Measurements from ENCODE around the gene ARHGAP19. TPM values are rescaled to one million over a fixed set of nuclear protein-coding genes. Genes with fewer than 3 reads are reported as not detected.

ARHGAP19 gene
- polyA plus RNA-seq, 1 of the 3 experiments (the other 2 are of a cell fraction): 3.8 TPM

DNA sequence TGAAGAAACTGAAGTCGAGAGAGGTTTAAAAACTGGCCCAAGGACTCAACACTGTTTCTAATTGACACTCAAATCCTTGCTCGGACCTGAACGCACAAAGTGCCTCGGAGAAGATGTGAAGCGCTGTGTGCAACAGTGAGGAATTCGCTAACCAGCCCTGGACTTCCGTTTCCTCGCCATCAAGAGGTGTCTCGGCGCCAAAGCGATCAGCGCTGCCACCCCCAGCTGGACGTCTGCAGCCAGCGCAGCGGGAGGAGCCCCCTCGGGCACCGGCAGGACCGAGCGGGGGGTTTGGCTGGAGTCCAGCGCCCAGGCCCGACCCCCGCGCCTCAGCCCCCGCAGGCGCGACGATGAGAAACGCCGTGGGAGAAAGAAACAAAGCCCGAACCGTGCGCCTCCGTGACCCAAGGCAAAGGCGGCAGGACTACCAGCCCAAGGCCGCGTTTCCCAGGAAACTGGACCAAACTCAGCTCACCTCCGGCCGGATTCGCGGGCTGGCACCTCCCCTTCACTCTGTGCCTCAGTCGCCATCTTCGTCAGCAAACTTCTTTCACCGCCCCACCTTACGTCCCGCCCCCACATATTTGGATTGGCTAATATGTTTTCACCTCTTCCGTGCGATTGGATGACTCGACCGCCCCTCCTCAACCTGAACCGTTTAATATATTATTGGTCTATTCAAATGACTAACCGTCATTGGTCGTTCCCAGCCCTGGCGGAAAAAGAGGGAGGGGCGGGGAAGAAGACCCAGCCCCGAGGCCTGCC is at the start of gene ARHGAP19 (continued):
- TF ChIP-seq MXI1 (IDR thresholded peaks at IDR 0.05; ENCODE audit: low read depth, low read length): peak; percentile 89
- peak; percentile 86 for TF ChIP-seq NFIC (IDR thresholded peaks at IDR 0.05; ENCODE audit: borderline replicate concordance)
- no peak for TF ChIP-seq EP300 (IDR thresholded peaks at IDR 0.05; ENCODE audit: borderline replicate concordance in 1 of 2, low read depth in 1 of 2, low read length in 1 of 2)
- TF ChIP-seq, protein P1, sequence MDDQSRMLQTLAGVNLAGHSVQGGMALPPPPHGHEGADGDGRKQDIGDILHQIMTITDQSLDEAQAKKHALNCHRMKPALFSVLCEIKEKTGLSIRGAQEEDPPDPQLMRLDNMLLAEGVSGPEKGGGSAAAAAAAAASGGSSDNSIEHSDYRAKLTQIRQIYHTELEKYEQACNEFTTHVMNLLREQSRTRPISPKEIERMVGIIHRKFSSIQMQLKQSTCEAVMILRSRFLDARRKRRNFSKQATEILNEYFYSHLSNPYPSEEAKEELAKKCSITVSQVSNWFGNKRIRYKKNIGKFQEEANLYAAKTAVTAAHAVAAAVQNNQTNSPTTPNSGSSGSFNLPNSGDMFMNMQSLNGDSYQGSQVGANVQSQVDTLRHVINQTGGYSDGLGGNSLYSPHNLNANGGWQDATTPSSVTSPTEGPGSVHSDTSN (IDR thresholded peaks at IDR 0.05): peak; percentile 94
- peak; percentile 87 for TF ChIP-seq POLR2AphosphoS5 (IDR thresholded peaks at IDR 0.05; ENCODE audit: low read depth, low read length)
- TF ChIP-seq, protein P2, sequence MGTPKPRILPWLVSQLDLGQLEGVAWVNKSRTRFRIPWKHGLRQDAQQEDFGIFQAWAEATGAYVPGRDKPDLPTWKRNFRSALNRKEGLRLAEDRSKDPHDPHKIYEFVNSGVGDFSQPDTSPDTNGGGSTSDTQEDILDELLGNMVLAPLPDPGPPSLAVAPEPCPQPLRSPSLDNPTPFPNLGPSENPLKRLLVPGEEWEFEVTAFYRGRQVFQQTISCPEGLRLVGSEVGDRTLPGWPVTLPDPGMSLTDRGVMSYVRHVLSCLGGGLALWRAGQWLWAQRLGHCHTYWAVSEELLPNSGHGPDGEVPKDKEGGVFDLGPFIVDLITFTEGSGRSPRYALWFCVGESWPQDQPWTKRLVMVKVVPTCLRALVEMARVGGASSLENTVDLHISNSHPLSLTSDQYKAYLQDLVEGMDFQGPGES (IDR thresholded peaks at IDR 0.05; ENCODE audit: low read depth, low read length): peak; percentile 86
- TF ChIP-seq RFX5 (IDR thresholded peaks at IDR 0.05; ENCODE audit: low read length): peak; percentile 79
- TF ChIP-seq YY1 (IDR thresholded peaks at IDR 0.05; ENCODE audit: low read depth): peak; percentile 86
- 0 out of 2 replicates have a peak, but pooled peaks have one; percentile 43 for TF ChIP-seq TAF1 (IDR thresholded peaks at IDR 0.05; ENCODE audit: borderline replicate concordance, low read depth, low read length)
- no peak for TF ChIP-seq RXRA (IDR thresholded peaks at IDR 0.05; ENCODE audit: borderline replicate concordance, low read depth)

DNA sequence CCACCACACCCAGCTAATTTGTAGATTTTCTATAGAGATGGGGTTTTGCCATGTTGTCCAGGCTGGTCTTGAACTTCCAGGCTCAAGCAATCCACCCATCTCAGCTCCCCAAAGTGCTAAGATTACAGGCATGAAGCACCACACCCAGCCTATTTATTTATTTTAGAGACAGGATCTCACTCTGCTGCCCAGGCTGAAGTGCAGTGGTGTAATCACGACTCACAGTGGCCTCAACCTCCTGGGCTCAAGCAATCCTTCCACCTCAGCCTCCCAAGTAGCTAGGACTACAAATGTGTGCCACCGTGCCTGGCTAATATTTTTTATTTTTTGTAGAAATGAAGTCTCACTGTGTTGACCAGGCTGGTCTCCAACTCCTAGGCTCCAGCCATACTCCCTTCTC is 49.0 kb upstream of the ARHGAP19 start:
- 51% methylated on average over 2 of the region's 2 CpGs for WGBS (ENCODE audit: low lambda C conversion rate)
- ChIA-PET POLR2A (no interaction called here), CTCF (interaction anchor here (1.4 to 2.1 kb wide), 2 partner anchors 10 to 63 kb away, joined by 4 to 8 read pairs; no protein-coding TSS in a partner anchor)
- TF ChIP-seq YY1 (IDR thresholded peaks at IDR 0.05; ENCODE audit: low read depth) (no peak), MEF2A (IDR thresholded peaks at IDR 0.05; ENCODE audit: borderline replicate concordance, low read depth) (no peak), FOSL2 (IDR thresholded peaks at IDR 0.05; ENCODE audit: borderline replicate concordance, low read depth) (no peak), RAD21 (IDR thresholded peaks at IDR 0.05; ENCODE audit: low read length) (no peak), TAF1 (IDR thresholded peaks at IDR 0.05; ENCODE audit: borderline replicate concordance, low read depth, low read length) (no peak), EZH2phosphoT487 (IDR thresholded peaks at IDR 0.05; ENCODE audit: borderline replicate concordance, low read depth) (no peak), FOXJ3 (CRISPR knock-in tag; IDR thresholded peaks at IDR 0.05) (no peak), ELF1 (IDR thresholded peaks at IDR 0.05) (no peak), RFX5 (IDR thresholded peaks at IDR 0.05; ENCODE audit: low read length) (no peak), RXRA (IDR thresholded peaks at IDR 0.05; ENCODE audit: borderline replicate concordance, low read depth) (no peak), RCOR1 (IDR thresholded peaks at IDR 0.05; ENCODE audit: low read length) (no peak), GABPA (IDR thresholded peaks at IDR 0.05; ENCODE audit: low read depth) (no peak), MXI1 (IDR thresholded peaks at IDR 0.05; ENCODE audit: low read depth, low read length) (no peak), TEAD4 (IDR thresholded peaks at IDR 0.05; ENCODE audit: borderline replicate concordance, insufficient read depth) (no peak)
- TF ChIP-seq, protein P3, sequence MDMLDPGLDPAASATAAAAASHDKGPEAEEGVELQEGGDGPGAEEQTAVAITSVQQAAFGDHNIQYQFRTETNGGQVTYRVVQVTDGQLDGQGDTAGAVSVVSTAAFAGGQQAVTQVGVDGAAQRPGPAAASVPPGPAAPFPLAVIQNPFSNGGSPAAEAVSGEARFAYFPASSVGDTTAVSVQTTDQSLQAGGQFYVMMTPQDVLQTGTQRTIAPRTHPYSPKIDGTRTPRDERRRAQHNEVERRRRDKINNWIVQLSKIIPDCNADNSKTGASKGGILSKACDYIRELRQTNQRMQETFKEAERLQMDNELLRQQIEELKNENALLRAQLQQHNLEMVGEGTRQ (IDR thresholded peaks at IDR 0.05; ENCODE audit: borderline replicate concordance, low read depth, low read length): no peak
- TF ChIP-seq, protein P2 (IDR thresholded peaks at IDR 0.05; ENCODE audit: low read depth, low read length): no peak
- TF ChIP-seq, protein P4, sequence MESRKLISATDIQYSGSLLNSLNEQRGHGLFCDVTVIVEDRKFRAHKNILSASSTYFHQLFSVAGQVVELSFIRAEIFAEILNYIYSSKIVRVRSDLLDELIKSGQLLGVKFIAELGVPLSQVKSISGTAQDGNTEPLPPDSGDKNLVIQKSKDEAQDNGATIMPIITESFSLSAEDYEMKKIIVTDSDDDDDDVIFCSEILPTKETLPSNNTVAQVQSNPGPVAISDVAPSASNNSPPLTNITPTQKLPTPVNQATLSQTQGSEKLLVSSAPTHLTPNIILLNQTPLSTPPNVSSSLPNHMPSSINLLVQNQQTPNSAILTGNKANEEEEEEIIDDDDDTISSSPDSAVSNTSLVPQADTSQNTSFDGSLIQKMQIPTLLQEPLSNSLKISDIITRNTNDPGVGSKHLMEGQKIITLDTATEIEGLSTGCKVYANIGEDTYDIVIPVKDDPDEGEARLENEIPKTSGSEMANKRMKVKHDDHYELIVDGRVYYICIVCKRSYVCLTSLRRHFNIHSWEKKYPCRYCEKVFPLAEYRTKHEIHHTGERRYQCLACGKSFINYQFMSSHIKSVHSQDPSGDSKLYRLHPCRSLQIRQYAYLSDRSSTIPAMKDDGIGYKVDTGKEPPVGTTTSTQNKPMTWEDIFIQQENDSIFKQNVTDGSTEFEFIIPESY (IDR thresholded peaks at IDR 0.05; ENCODE audit: borderline replicate concordance, low read depth): no peak
- TF ChIP-seq, protein P5, sequence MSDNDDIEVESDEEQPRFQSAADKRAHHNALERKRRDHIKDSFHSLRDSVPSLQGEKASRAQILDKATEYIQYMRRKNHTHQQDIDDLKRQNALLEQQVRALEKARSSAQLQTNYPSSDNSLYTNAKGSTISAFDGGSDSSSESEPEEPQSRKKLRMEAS (IDR thresholded peaks at IDR 0.05; ENCODE audit: low read depth): no peak

More for the DNA sequence above, 49.0 kb upstream of the ARHGAP19 start:
- Histone ChIP-seq H2AFZ (ENCODE audit: low read depth) (no peak overlapping the region), H3K4me1 (ENCODE audit: control insufficient read depth in 1 of 2, insufficient read depth in 2 of 2, low read depth in 1 of 2, low read length in 1 of 2) (peaks cover 0 to 3% of the 10 kb centered on the region in 2 experiments; a peak in 1 of 4 replicates), H3K27ac (ENCODE audit: low read depth in 2 of 2, low read length in 1 of 2) (no peak overlapping the region), H3K79me2 (ENCODE audit: insufficient read depth) (no peaks in the 10 kb centered on the region), H3K9me3 (no peaks in the 10 kb centered on the region), H3F3A (replicated peaks; ENCODE audit: insufficient read depth) (peaks cover 9% of the 10 kb centered on the region), H3K4me3 (ENCODE audit: low read depth in 2 of 2, low read length in 1 of 2) (no peak overlapping the region), H3K9ac (no peak overlapping the region), H3K36me3 (replicated peaks in 1 of 2; ENCODE audit: control insufficient read depth in 1 of 2, insufficient read depth in 2 of 2, low read length in 1 of 2) (no peaks in the 10 kb centered on the region), H3K9me2 (no peaks in the 10 kb centered on the region), H3K4me2 (no peak overlapping the region), H4K20me1 (ENCODE audit: insufficient read depth) (no peaks in the 10 kb centered on the region), H3K27me3 (ENCODE audit: insufficient read depth) (no peaks in the 10 kb centered on the region)
- DNase-seq: no peak
